Large intestine (tissue), 3 donors: ENCODE results near the gene AGAP1. TPM values are rescaled to one million over a fixed set of nuclear protein-coding genes. Genes with fewer than 3 reads are reported as not detected.

Source experiments
- DNase-seq, 2 donors: peaks; one replicate each; pipeline versions ENCODE4 v3.0.0 to v3.0.0-alpha.2; 2013
- H3K27ac ChIP-seq: one replicate; pipeline ENCODE4 v1.5.1; 2013; ENCODE audit warnings: low read length
- H3K27me3 ChIP-seq: 2 replicates; pipeline ENCODE4 v1.6.1; 2013; ENCODE audit warnings: low read length; ENCODE audit not compliant: control insufficient read depth, insufficient read depth
- H3K36me3 ChIP-seq: 2 replicates; pipeline ENCODE4 v1.6.1; 2013; ENCODE audit warnings: low read length; ENCODE audit not compliant: control insufficient read depth, insufficient read depth
- H3K4me1 ChIP-seq: one replicate; pipeline ENCODE4 v1.6.1; 2013; ENCODE audit warnings: low read length; ENCODE audit not compliant: control insufficient read depth, insufficient read depth
- H3K4me3 ChIP-seq: one replicate; pipeline ENCODE4 v1.5.1; 2013; ENCODE audit warnings: low read length
- H3K9me3 ChIP-seq: one replicate; pipeline ENCODE4 v1.6.1; 2013; ENCODE audit warnings: mild to moderate bottlenecking, low read depth, low read length, moderate library complexity; ENCODE audit not compliant: control insufficient read depth
- WGBS: methylation state at CpG from one replicate; pipeline ENCODE4 v1.1.5; 2013; ENCODE audit warnings: low lambda C conversion rate; ENCODE audit not compliant: insufficient coverage; 5-methylcytosine and 5-hydroxymethylcytosine counted together
- polyA plus RNA-seq: library from polyadenylated mRNA; unstranded; fragments of 120-200 nt; gene quantifications from one replicate; pipeline ENCODE4 v1.2.1, GENCODE V29; 2013

The AGAP1 gene
- polyA plus RNA-seq, 1 donor, result 18.0 TPM

GRCh38 chr2:235954888-235955480 lies 461.1 kb downstream of the AGAP1 start:
- H3K4me1 ChIP-seq, result no peaks in the 10 kb centered on the region
- no CpG with 5 or more reads among the region's 13 CpGs for WGBS
- no peak overlapping the region for H3K4me3 ChIP-seq
- H3K36me3 ChIP-seq, result peaks cover 19% of the 10 kb centered on the region
- no peaks in the 10 kb centered on the region for H3K27me3 ChIP-seq
- no peak overlapping the region for H3K27ac ChIP-seq
- no peaks in the 10 kb centered on the region for H3K9me3 ChIP-seq
- DNase-seq, result no peak

GRCh38 chr2:235955664-235956063 lies 461.8 kb downstream of the AGAP1 start:
- no CpG with 5 or more reads among the region's 4 CpGs for WGBS
- Histone ChIP-seq H3K36me3 (peaks cover 20% of the 10 kb centered on the region), H3K9me3 (no peaks in the 10 kb centered on the region), H3K27ac (no peak overlapping the region), H3K4me3 (no peak overlapping the region), H3K4me1 (no peaks in the 10 kb centered on the region), H3K27me3 (no peaks in the 10 kb centered on the region)
- DNase-seq, result no peak

- Histone ChIP-seq H3K36me3 (peaks cover 20% of the 10 kb centered on the region), H3K27ac (no peak overlapping the region), H3K27me3 (no peaks in the 10 kb centered on the region), H3K4me1 (no peaks in the 10 kb centered on the region), H3K4me3 (no peak overlapping the region), H3K9me3 (no peaks in the 10 kb centered on the region)
- WGBS, result 90% methylated on average over 4 of the region's 8 CpGs
- DNase-seq, result no peak
Measured at GRCh38 chr2:235956281-235956970, 462.6 kb downstream of the AGAP1 start.

- no peak for DNase-seq
- WGBS, result no CpG with 5 or more reads among the region's 9 CpGs
- no peaks in the 10 kb centered on the region for H3K4me1 ChIP-seq
Measured at GRCh38 chr2:235957251-235957650, 463.4 kb downstream of the AGAP1 start.

GRCh38 chr2:235958221-235958930 lies 464.5 kb downstream of the AGAP1 start:
- H3K9me3 ChIP-seq, result no peaks in the 10 kb centered on the region
- DNase-seq, result no peak
- H3K27ac ChIP-seq, result no peak overlapping the region
- no peaks in the 10 kb centered on the region for H3K27me3 ChIP-seq
- H3K4me3 ChIP-seq, result no peak overlapping the region
- H3K36me3 ChIP-seq, result peaks cover 20% of the 10 kb centered on the region
- no peaks in the 10 kb centered on the region for H3K4me1 ChIP-seq
- no CpG with 5 or more reads among the region's 23 CpGs for WGBS

More at GRCh38 chr2:235957251-235957650, 463.4 kb downstream of the AGAP1 start:
- H3K36me3 ChIP-seq, result peaks cover 20% of the 10 kb centered on the region
- H3K9me3 ChIP-seq, result no peaks in the 10 kb centered on the region
- H3K4me3 ChIP-seq, result no peak overlapping the region
- no peak overlapping the region for H3K27ac ChIP-seq
- H3K27me3 ChIP-seq, result no peaks in the 10 kb centered on the region

- Histone ChIP-seq H3K4me1 (no peaks in the 10 kb centered on the region), H3K36me3 (peaks cover 20% of the 10 kb centered on the region), H3K27me3 (no peaks in the 10 kb centered on the region), H3K27ac (no peak overlapping the region), H3K4me3 (no peak overlapping the region), H3K9me3 (no peaks in the 10 kb centered on the region)
- no CpG with 5 or more reads among the region's 29 CpGs for WGBS
- no peak for DNase-seq
Measured at GRCh38 chr2:235958931-235959410, 465.1 kb downstream of the AGAP1 start.

- peaks cover 16% of the 10 kb centered on the region for H3K36me3 ChIP-seq
Measured at GRCh38 chr2:235960011-235960715, 466.3 kb downstream of the AGAP1 start.

GRCh38 chr2:235960716-235961640 lies 467.1 kb downstream of the AGAP1 start:
- no CpG with 5 or more reads among the region's 31 CpGs for WGBS
- Histone ChIP-seq H3K4me1 (no peaks in the 10 kb centered on the region), H3K4me3 (no peak overlapping the region), H3K27ac (no peak overlapping the region), H3K36me3 (peaks cover 15% of the 10 kb centered on the region), H3K27me3 (no peaks in the 10 kb centered on the region), H3K9me3 (no peaks in the 10 kb centered on the region)
- DNase-seq, result no peak

More at GRCh38 chr2:235960011-235960715, 466.3 kb downstream of the AGAP1 start:
- no peak overlapping the region for H3K27ac ChIP-seq
- no peak for DNase-seq
- no peaks in the 10 kb centered on the region for H3K4me1 ChIP-seq
- WGBS, result no CpG with 5 or more reads among the region's 21 CpGs
- no peak overlapping the region for H3K4me3 ChIP-seq
- no peaks in the 10 kb centered on the region for H3K9me3 ChIP-seq
- H3K27me3 ChIP-seq, result no peaks in the 10 kb centered on the region

GRCh38 chr2:235961711-235962110 lies 467.9 kb downstream of the AGAP1 start:
- no peaks in the 10 kb centered on the region for H3K9me3 ChIP-seq
- H3K27me3 ChIP-seq, result no peaks in the 10 kb centered on the region
- H3K4me3 ChIP-seq, result no peak overlapping the region
- no peak for DNase-seq
- 100% methylated on average over 3 of the region's 12 CpGs for WGBS
- no peak overlapping the region for H3K27ac ChIP-seq
- H3K36me3 ChIP-seq, result peaks cover 15% of the 10 kb centered on the region
- no peaks in the 10 kb centered on the region for H3K4me1 ChIP-seq
